SK-N-SH treated with all-trans-retinoic acid at 6 μM for 48 hours (cell line): ENCODE results near the gene PLCL2.

Experiments
- ATAC-seq: fragments of 200-7000 bp; cut with Tn5 transposase; 3 replicates; pipeline ENCODE4 v1.9.1; 2020; ENCODE audit warnings: mild to moderate bottlenecking, moderate library complexity
- ARNTL ChIP-seq: fragments of 450-650 bp; formaldehyde crosslinking; IDR thresholded peaks from 2 replicates; pipeline ENCODE4 v1.5.0; 2020; ENCODE audit warnings: low read depth, mild to moderate bottlenecking, moderate library complexity, borderline replicate concordance
- BACH2 ChIP-seq: fragments of 250-450 bp; sonication (Bioruptor Pico); IDR thresholded peaks from 2 replicates; pipeline ENCODE4 v1.9.0; 2021; ENCODE audit warnings: mild to moderate bottlenecking, borderline replicate concordance
- CREB5 ChIP-seq: fragments of 250-450 bp; sonication (Bioruptor Pico); IDR thresholded peaks from 2 replicates; pipeline ENCODE4 v1.5.1; 2020; ENCODE audit warnings: low read depth, mild to moderate bottlenecking, moderate library complexity
- CSDC2 ChIP-seq: fragments of 250-450 bp; sonication (Bioruptor Pico); IDR thresholded peaks from 2 replicates; pipeline ENCODE4 v1.5.0; 2020; ENCODE audit warnings: mild to moderate bottlenecking, moderate library complexity
- CSRNP3 ChIP-seq: fragments of 250-450 bp; sonication (Bioruptor Pico); IDR thresholded peaks from 2 replicates; pipeline ENCODE4 v1.5.1; 2021; ENCODE audit warnings: mild to moderate bottlenecking, moderate library complexity
- GLIS3 ChIP-seq: fragments of 250-450 bp; sonication (Bioruptor Pico); IDR thresholded peaks from 2 replicates; pipeline ENCODE4 v1.5.0; 2020; ENCODE audit warnings: mild to moderate bottlenecking, moderate library complexity
- ISL1 ChIP-seq: fragments of 250-450 bp; sonication (Bioruptor Pico); IDR thresholded peaks from 2 replicates; pipeline ENCODE4 v2.1.2; 2022; ENCODE audit warnings: mild to moderate bottlenecking, moderate library complexity
- POU6F1 ChIP-seq: fragments of 250-450 bp; sonication (Bioruptor Pico); IDR thresholded peaks from 2 replicates; pipeline ENCODE4 v1.8.0; 2021; ENCODE audit warnings: low read depth, mild to moderate bottlenecking, moderate library complexity, borderline replicate concordance
- RARB ChIP-seq: fragments of 250-450 bp; sonication (Bioruptor Pico); IDR thresholded peaks from 2 replicates; pipeline ENCODE4 v1.8.0; 2021; ENCODE audit warnings: mild to moderate bottlenecking, moderate library complexity
- SNAI2 ChIP-seq: fragments of 250-450 bp; sonication (Bioruptor Pico); IDR thresholded peaks from 2 replicates; pipeline ENCODE4 v1.5.0; 2020; ENCODE audit warnings: mild to moderate bottlenecking, moderate library complexity
- TSHZ2 ChIP-seq: fragments of 250-450 bp; sonication (Bioruptor Pico); IDR thresholded peaks from 2 replicates; pipeline ENCODE4 v1.5.0; 2020; ENCODE audit warnings: mild to moderate bottlenecking, moderate library complexity
- ZNF565 ChIP-seq: fragments of 450-650 bp; formaldehyde crosslinking; conservative IDR thresholded peaks from 2 replicates; pipeline ENCODE4 v1.5.0; 2020; ENCODE audit warnings: low read depth, mild to moderate bottlenecking, moderate library complexity
- ZNF70 ChIP-seq: fragments of 450-650 bp; formaldehyde crosslinking; IDR thresholded peaks from 2 replicates; pipeline ENCODE4 v1.5.0; 2020; ENCODE audit warnings: mild to moderate bottlenecking, moderate library complexity
- ZNF8 ChIP-seq: fragments of 450-650 bp; formaldehyde crosslinking; IDR thresholded peaks from 2 replicates; pipeline ENCODE4 v1.5.0; 2020; ENCODE audit warnings: mild to moderate bottlenecking, moderate library complexity
- TF ChIP-seq, protein P1 (sequence below): fragments of 250-450 bp; sonication (Bioruptor Pico); IDR thresholded peaks from 2 replicates; pipeline ENCODE4 v1.8.0; 2020; ENCODE audit warnings: mild to moderate bottlenecking, moderate library complexity, borderline replicate concordance

PLCL2 gene

GRCh38 chr3:16982460-16982859, 97.7 kb downstream of the PLCL2 start (continued):
- TF ChIP-seq GLIS3, result no peak
- no peak for TF ChIP-seq POU6F1
- TF ChIP-seq, protein P1, sequence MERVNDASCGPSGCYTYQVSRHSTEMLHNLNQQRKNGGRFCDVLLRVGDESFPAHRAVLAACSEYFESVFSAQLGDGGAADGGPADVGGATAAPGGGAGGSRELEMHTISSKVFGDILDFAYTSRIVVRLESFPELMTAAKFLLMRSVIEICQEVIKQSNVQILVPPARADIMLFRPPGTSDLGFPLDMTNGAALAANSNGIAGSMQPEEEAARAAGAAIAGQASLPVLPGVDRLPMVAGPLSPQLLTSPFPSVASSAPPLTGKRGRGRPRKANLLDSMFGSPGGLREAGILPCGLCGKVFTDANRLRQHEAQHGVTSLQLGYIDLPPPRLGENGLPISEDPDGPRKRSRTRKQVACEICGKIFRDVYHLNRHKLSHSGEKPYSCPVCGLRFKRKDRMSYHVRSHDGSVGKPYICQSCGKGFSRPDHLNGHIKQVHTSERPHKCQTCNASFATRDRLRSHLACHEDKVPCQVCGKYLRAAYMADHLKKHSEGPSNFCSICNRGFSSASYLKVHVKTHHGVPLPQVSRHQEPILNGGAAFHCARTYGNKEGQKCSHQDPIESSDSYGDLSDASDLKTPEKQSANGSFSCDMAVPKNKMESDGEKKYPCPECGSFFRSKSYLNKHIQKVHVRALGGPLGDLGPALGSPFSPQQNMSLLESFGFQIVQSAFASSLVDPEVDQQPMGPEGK (CRISPR knock-in tag), result no peak
- TF ChIP-seq CREB5 (CRISPR knock-in tag), result no peak
- no peak for TF ChIP-seq ARNTL
- TF ChIP-seq CSDC2 (CRISPR knock-in tag), result no peak

DNA sequence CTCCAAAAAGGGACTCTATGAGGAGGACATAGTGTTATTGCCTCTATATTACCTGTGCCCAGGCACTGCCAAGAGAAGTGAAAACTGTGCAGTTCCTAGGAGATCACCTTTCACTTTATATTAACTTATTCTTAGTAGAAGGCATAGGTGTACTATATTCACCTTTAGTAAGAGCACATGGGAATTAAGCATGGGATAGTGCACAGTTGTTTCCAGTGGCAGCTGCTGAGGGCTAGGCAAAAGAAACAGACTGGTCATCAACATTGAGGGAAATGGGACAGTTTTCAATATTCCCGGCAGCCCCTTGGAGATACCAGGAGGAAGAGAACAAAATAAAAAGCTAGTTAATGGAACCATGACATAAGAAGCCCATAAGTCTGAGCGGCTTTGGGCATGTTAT, 100.9 kb downstream of the PLCL2 start:
- no peak for TF ChIP-seq BACH2
- no peak for TF ChIP-seq TSHZ2
- TF ChIP-seq CSRNP3 (CRISPR knock-in tag), result no peak
- no peak for TF ChIP-seq GLIS3
- TF ChIP-seq POU6F1, result no peak
- TF ChIP-seq CREB5 (CRISPR knock-in tag), result no peak
- no peak for TF ChIP-seq ZNF565 (CRISPR knock-in tag)
- TF ChIP-seq, protein P1 (CRISPR knock-in tag), result no peak
- TF ChIP-seq RARB (CRISPR knock-in tag), result no peak
- TF ChIP-seq CSDC2 (CRISPR knock-in tag), result no peak
- no peak for TF ChIP-seq ARNTL
- no peak for TF ChIP-seq ISL1 (CRISPR knock-in tag)
- TF ChIP-seq ZNF70 (CRISPR knock-in tag), result no peak
- no peak for TF ChIP-seq ZNF8
- no peak for TF ChIP-seq SNAI2 (CRISPR knock-in tag)
- ATAC-seq, result no peak

DNA sequence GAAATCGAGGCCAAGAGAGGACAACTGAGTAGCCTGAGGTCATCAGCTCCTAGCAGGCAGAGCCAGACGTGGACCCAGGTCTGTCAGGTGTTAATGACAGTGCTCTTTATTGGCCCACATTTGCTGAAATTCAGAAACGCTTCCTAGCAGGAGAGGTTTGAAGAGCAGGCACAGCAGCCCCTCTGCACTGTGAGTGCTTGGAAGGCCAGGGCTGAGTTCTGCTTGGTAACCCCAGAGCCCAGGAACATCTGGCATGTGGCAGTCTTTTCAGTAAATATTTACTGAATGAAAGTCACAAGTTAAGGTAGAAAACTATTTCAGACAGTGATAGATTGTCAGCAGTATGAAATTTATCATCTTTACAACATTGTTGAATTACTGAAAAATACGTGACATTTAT, 102.4 kb downstream of the PLCL2 start:
- no peak for ATAC-seq
- TF ChIP-seq ZNF565 (CRISPR knock-in tag), result no peak
- TF ChIP-seq, all 23 proteins: peak for 0
